CD14-positive monocyte (primary cell): ENCODE data around the gene SLC22A3. TPM values are rescaled to one million over a fixed set of nuclear protein-coding genes. Genes with fewer than 3 reads are reported as not detected.

ENCODE experiments used
- DNase-seq, 3 donors: peaks; one replicate each; pipeline ENCODE4 v3.0.0-alpha.2; 2011 to 2022
- H2AFZ ChIP-seq: 2 replicates; pipeline ENCODE4 v1.6.0; 2012; ENCODE audit warnings: mild to moderate bottlenecking, low read depth, low read length, inconsistent platforms; ENCODE audit not compliant: insufficient read depth, poor library complexity, severe bottlenecking
- H3K27ac ChIP-seq, 2 donors: 1 replicate in 1 of 2; 2 replicates in 1 of 2; pipeline ENCODE4 v1.5.1; 2012 to 2013; ENCODE audit warnings: low read length in 2 of 2, control low read depth in 1 of 2, inconsistent platforms in 1 of 2, low read depth in 1 of 2, mild to moderate bottlenecking in 1 of 2
- H3K27me3 ChIP-seq, 2 donors: one replicate each; pipeline versions ENCODE4 v1.6.0 to v1.6.1; 2011 to 2013; ENCODE audit warnings: low read length in 2 of 2; ENCODE audit not compliant: control insufficient read depth in 2 of 2, insufficient read depth in 2 of 2
- H3K36me3 ChIP-seq, 2 donors: replicated peaks in 1 of 2; 1 replicate in 1 of 2; 2 replicates in 1 of 2; pipeline versions ENCODE4 v1.5.1 to v1.6.1; 2012 to 2013; ENCODE audit warnings: low read length in 2 of 2, control low read depth in 1 of 2, inconsistent platforms in 1 of 2, mild to moderate bottlenecking in 1 of 2; ENCODE audit not compliant: insufficient read depth in 2 of 2, control insufficient read depth in 1 of 2
- H3K4me1 ChIP-seq, 2 donors: 1 replicate in 1 of 2; 2 replicates in 1 of 2; pipeline versions ENCODE4 v1.5.1 to v1.6.1; 2012 to 2013; ENCODE audit warnings: low read length in 2 of 2, control low read depth in 1 of 2, inconsistent platforms in 1 of 2, mild to moderate bottlenecking in 1 of 2, moderate library complexity in 1 of 2; ENCODE audit not compliant: insufficient read depth in 2 of 2, control insufficient read depth in 1 of 2
- H3K4me2 ChIP-seq: replicated peaks from 2 replicates; pipeline ENCODE3; 2012; ENCODE audit warnings: low read length, moderate library complexity, mild to moderate bottlenecking; ENCODE audit not compliant: poor library complexity, severe bottlenecking; ENCODE audit errors: extremely low read depth
- H3K4me3 ChIP-seq, 3 experiments: fragments of 200-600 bp in 1 of 3; sonication (generic) in 1 of 3; replicated peaks in 1 of 3; 1 replicate in 2 of 3; 2 replicates in 1 of 3; pipeline ENCODE4 v1.5.1; 2011 to 2013; ENCODE audit warnings: low read length in 3 of 3, mild to moderate bottlenecking in 3 of 3, control low read depth in 2 of 3, low read depth in 2 of 3, inconsistent platforms in 1 of 3, moderate library complexity in 1 of 3
- H3K79me2 ChIP-seq: 2 replicates; pipeline ENCODE4 v1.6.0; 2012; ENCODE audit warnings: mild to moderate bottlenecking, control low read depth, inconsistent platforms, low read length, moderate library complexity; ENCODE audit not compliant: insufficient read depth
- H3K9ac ChIP-seq: 2 replicates; pipeline ENCODE4 v1.6.0; 2017; ENCODE audit warnings: low read length, mild to moderate bottlenecking; ENCODE audit not compliant: insufficient read depth, poor library complexity, severe bottlenecking
- H3K9me3 ChIP-seq, 2 donors: replicated peaks in 1 of 2; 1 replicate in 1 of 2; 2 replicates in 1 of 2; pipeline versions ENCODE4 v1.5.1 to v1.6.1; 2012 to 2013; ENCODE audit warnings: low read length in 2 of 2, control low read depth in 1 of 2; ENCODE audit not compliant: control insufficient read depth in 1 of 2, insufficient read depth in 1 of 2
- H4K20me1 ChIP-seq: 2 replicates; pipeline ENCODE4 v1.6.0; 2012; ENCODE audit warnings: mild to moderate bottlenecking, low read length, control low read depth, moderate library complexity; ENCODE audit not compliant: insufficient read depth
- H3K27ac Mint-ChIP-seq, 7 donors: one replicate each; pipeline ENCODE4 v1.8.0; 2020; ENCODE audit warnings: mild to moderate bottlenecking in 7 of 7, mixed read lengths in 7 of 7, moderate library complexity in 6 of 7, inconsistent platforms in 2 of 7
- H3K27me3 Mint-ChIP-seq, 3 donors: one replicate each; pipeline ENCODE4 v1.8.0; 2021 to 2022; ENCODE audit warnings: low read depth in 3 of 3, mild to moderate bottlenecking in 3 of 3, mixed read lengths in 3 of 3, moderate library complexity in 3 of 3, inconsistent platforms in 1 of 3
- H3K36me3 Mint-ChIP-seq, 2 donors: one replicate each; pipeline ENCODE4 v1.8.0; 2020; ENCODE audit warnings: mixed read lengths in 2 of 2, inconsistent platforms in 1 of 2, mild to moderate bottlenecking in 1 of 2
- H3K4me1 Mint-ChIP-seq: one replicate; pipeline ENCODE4 v1.8.0; 2020; ENCODE audit warnings: mild to moderate bottlenecking, mixed read lengths
- H3K4me3 Mint-ChIP-seq, 2 donors: one replicate each; pipeline ENCODE4 v1.8.0; 2020; ENCODE audit warnings: mild to moderate bottlenecking in 2 of 2, mixed read lengths in 2 of 2, moderate library complexity in 1 of 2
- H3K9me3 Mint-ChIP-seq, 7 donors: one replicate each; pipeline ENCODE4 v1.8.0; 2020 to 2022; ENCODE audit warnings: mixed read lengths in 7 of 7, mild to moderate bottlenecking in 6 of 7, moderate library complexity in 6 of 7, inconsistent platforms in 2 of 7
- WGBS: methylation state at CpG from one replicate; pipeline ENCODE4 v1.1.5; 2013; ENCODE audit warnings: missing lambda C conversion rate; ENCODE audit not compliant: insufficient coverage; 5-methylcytosine and 5-hydroxymethylcytosine counted together
- intact Hi-C, 2 donors: fragments of 100-400 bp; cut with micrococcal nuclease; formaldehyde crosslinking; loops; one replicate each; pipeline versions ENCODE4 v1.15.0 to v1.15.1; 2023
- polyA plus RNA-seq, 3 donors: library from polyadenylated mRNA; depleted of rRNA in 1 of 3; unstranded in 2 of 3; stranded (reverse) in 1 of 3; fragments of 300-500 nt in 2 of 3; fragments of >200 nt in 1 of 3; fragmentation: Illumina TruSeq in 2 of 3; gene quantifications; 1 replicate in 2 of 3; 2 replicates in 1 of 3; pipeline ENCODE4 v1.2.3, GENCODE V29; 2012 to 2021
- TF ChIP-seq, protein P1 (sequence below): fragments of 200-600 bp; IDR thresholded peaks from one replicate; pipeline ENCODE4 v1.8.0; 2022; ENCODE audit warnings: antibody characterized with exemption, mild to moderate bottlenecking

Gene SLC22A3
- polyA plus RNA-seq, 3 donors, result not detected

DNA sequence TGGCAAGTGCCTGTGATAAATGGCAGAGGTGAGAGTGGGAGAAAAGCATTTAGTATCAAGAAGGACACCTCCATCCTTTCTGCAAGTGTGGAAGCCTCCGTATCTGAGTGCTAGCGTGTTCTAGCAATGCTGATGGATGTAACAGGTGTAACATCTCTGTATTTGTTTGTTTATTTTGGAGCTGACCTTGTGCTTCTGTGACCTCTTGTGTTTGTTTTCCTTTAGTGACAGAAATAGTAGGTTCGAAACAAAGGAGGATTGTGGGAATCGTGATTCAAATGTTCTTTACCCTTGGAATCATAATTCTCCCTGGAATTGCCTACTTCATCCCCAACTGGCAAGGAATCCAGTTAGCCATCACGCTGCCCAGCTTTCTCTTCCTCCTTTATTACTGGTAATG is 60.4 kb downstream of the SLC22A3 start:
- Histone ChIP-seq H3K27me3 (no peaks in the 10 kb centered on the region), H3K27ac (no peak overlapping the region), H2AFZ (no peak overlapping the region), H3K9me3 (no peaks in the 10 kb centered on the region), H3K4me3 (no peak overlapping the region), H3K9ac (no peak overlapping the region), H3K4me2 (no peak overlapping the region), H3K79me2 (no peaks in the 10 kb centered on the region), H4K20me1 (no peaks in the 10 kb centered on the region), H3K36me3 (no peaks in the 10 kb centered on the region), H3K4me1 (no peaks in the 10 kb centered on the region)
- H3K36me3 Mint-ChIP-seq, result no peaks in the 10 kb centered on the region
- H3K27me3 Mint-ChIP-seq, result peaks cover 2 to 8% (median 3%) of the 10 kb centered on the region in 3 donors
- TF ChIP-seq, protein P1, sequence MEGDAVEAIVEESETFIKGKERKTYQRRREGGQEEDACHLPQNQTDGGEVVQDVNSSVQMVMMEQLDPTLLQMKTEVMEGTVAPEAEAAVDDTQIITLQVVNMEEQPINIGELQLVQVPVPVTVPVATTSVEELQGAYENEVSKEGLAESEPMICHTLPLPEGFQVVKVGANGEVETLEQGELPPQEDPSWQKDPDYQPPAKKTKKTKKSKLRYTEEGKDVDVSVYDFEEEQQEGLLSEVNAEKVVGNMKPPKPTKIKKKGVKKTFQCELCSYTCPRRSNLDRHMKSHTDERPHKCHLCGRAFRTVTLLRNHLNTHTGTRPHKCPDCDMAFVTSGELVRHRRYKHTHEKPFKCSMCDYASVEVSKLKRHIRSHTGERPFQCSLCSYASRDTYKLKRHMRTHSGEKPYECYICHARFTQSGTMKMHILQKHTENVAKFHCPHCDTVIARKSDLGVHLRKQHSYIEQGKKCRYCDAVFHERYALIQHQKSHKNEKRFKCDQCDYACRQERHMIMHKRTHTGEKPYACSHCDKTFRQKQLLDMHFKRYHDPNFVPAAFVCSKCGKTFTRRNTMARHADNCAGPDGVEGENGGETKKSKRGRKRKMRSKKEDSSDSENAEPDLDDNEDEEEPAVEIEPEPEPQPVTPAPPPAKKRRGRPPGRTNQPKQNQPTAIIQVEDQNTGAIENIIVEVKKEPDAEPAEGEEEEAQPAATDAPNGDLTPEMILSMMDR, result no peak
- no peak for DNase-seq
- H3K9me3 Mint-ChIP-seq, result peaks cover 0 to 2% (median 0%) of the 10 kb centered on the region in 7 donors
- intact Hi-C loops, result no loop called here
- WGBS, result 100% methylated on average over 1 of the region's 5 CpGs
- no peak overlapping the region for H3K4me3 Mint-ChIP-seq
- peak overlapping the region in 1 of 7 donors; percentile 46 for H3K27ac Mint-ChIP-seq
- no peaks in the 10 kb centered on the region for H3K4me1 Mint-ChIP-seq

DNA sequence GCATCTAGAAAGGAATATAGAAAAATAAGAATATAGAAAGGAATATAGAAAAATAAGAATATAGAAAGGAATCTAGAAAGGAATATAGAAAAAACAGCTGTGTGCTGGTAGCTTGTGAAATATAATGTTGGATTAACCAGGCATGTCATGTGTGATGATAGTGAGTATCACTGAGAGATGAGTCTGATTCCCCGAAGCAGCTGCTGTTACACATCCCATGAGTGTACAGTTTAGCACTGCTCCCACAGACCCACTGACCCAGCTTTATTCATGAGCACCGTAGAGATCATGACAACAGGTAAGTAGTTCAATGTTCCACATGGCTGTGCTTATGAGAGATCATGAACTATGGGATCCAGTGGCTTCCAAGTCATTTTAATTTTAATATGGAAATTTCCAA is 64.8 kb downstream of the SLC22A3 start:
- peaks cover 0 to 2% of the 10 kb centered on the region in 2 donors for H3K27me3 ChIP-seq
- no peaks in the 10 kb centered on the region for H4K20me1 ChIP-seq
- Mint-ChIP-seq H3K9me3 (peaks cover 0 to 6% (median 2%) of the 10 kb centered on the region in 7 donors), H3K27me3 (peaks cover 0 to 10% (median 4%) of the 10 kb centered on the region in 3 donors), H3K27ac (no peak overlapping the region), H3K36me3 (no peaks in the 10 kb centered on the region), H3K4me3 (no peak overlapping the region), H3K4me1 (no peaks in the 10 kb centered on the region)
- no peaks in the 10 kb centered on the region for H3K36me3 ChIP-seq
- TF ChIP-seq, protein P1, result no peak
- no peaks in the 10 kb centered on the region for H3K4me1 ChIP-seq
- no peak overlapping the region for H3K4me3 ChIP-seq
- H3K4me2 ChIP-seq, result no peak overlapping the region
- H3K27ac ChIP-seq, result no peak overlapping the region
- WGBS, result no CpG with 5 or more reads among the region's 2 CpGs
- intact Hi-C loops, result no loop called here
- DNase-seq, result no peak
- H3K9me3 ChIP-seq, result no peaks in the 10 kb centered on the region
- no peak overlapping the region for H2AFZ ChIP-seq
- H3K79me2 ChIP-seq, result no peaks in the 10 kb centered on the region
- no peak overlapping the region for H3K9ac ChIP-seq
